ENCODE measurements around the gene DUOX2. TPM values are rescaled to one million over a fixed set of nuclear protein-coding genes. Genes with fewer than 3 reads are reported as not detected.

The DUOX2 gene
- total RNA-seq, 1 experiment from 2014 or later: 0.44 TPM

- no peak overlapping the region for H3K27ac ChIP-seq (ENCODE audit: low read depth, low read length)
- H4K20me1 ChIP-seq (ENCODE audit: insufficient read depth): no peaks in the 10 kb centered on the region
- no peaks in the 10 kb centered on the region for H3K9me3 ChIP-seq (ENCODE audit: control insufficient read depth in 1 of 2, insufficient read depth in 1 of 2, low read depth in 1 of 2, low read length in 2 of 2)
- ATAC-seq (no peak), DNase-seq (ENCODE audit: low read depth, low spot score) (no peak)
- TF ChIP-seq SRF (IDR thresholded peaks at IDR 0.05; ENCODE audit: low read depth) (no peak), ELF1 (IDR thresholded peaks at IDR 0.05; ENCODE audit: borderline replicate concordance, low read depth) (no peak), JUND (IDR thresholded peaks at IDR 0.05) (no peak), SIN3A (IDR thresholded peaks at IDR 0.05; ENCODE audit: low read depth) (no peak), YY1 (IDR thresholded peaks at IDR 0.05; ENCODE audit: extremely low read depth, insufficient replicate concordance, low read depth, low read length) (no peak), RAD21 (IDR thresholded peaks at IDR 0.05; ENCODE audit: low read depth) (no peak), ZBTB33 (IDR thresholded peaks at IDR 0.05; ENCODE audit: extremely low read depth, insufficient replicate concordance, low read length) (no peak), TCF7L2 (IDR thresholded peaks at IDR 0.05; ENCODE audit: borderline replicate concordance, extremely low read depth, insufficient read depth, insufficient read length) (no peak), POLR2AphosphoS5 (IDR thresholded peaks at IDR 0.05; ENCODE audit: low read depth, low read length) (no peak), ATF3 (IDR thresholded peaks at IDR 0.05) (no peak), EZH2 (IDR thresholded peaks at IDR 0.05) (no peak), CBX3 (IDR thresholded peaks at IDR 0.05; ENCODE audit: low read depth) (no peak), ZNF274 (IDR thresholded peaks at IDR 0.05; ENCODE audit: low read depth, low read length) (no peak), CEBPB (IDR thresholded peaks at IDR 0.05; ENCODE audit: low read depth) (no peak), CTCF (IDR thresholded peaks at IDR 0.05 in 2 of 3, conservative IDR thresholded peaks at IDR 0.05 in 1 of 3; ENCODE audit: borderline replicate concordance in 1 of 3, insufficient read depth in 1 of 3, low read depth in 2 of 3, low read length in 2 of 3) (no peak), MAX (IDR thresholded peaks at IDR 0.05) (no peak), POLR2A (IDR thresholded peaks at IDR 0.05; ENCODE audit: borderline replicate concordance, extremely low read depth, insufficient read depth, insufficient read length) (no peak)
- H3K9me2 ChIP-seq (ENCODE audit: insufficient read depth): no peaks in the 10 kb centered on the region
- no peaks in the 10 kb centered on the region for H3K79me2 ChIP-seq (ENCODE audit: insufficient read depth, low read length)
- H2AFZ ChIP-seq (ENCODE audit: low read depth, low read length, poor library complexity, severe bottlenecking): no peak overlapping the region
- no TSS peak for BruUV-seq (replicated peaks)
- RAD21 ChIA-PET (ENCODE audit: low non-redundant PET in 1 of 2, low total read pairs in 2 of 2, uncharacterized antibody in 2 of 2, unreplicated experiment in 2 of 2): no interaction called here
- intact Hi-C loops (cut with micrococcal nuclease): no loop called here
- H3K4me1 ChIP-seq (ENCODE audit: control insufficient read depth in 1 of 2, insufficient read depth in 2 of 2, low read length in 2 of 2): peaks cover 0 to 7% of the 10 kb centered on the region in 2 experiments; a peak in 1 of 4 replicates
- no peak overlapping the region for H3K9ac ChIP-seq (ENCODE audit: low read length)
- no peaks in the 10 kb centered on the region for H3K36me3 ChIP-seq (ENCODE audit: control insufficient read depth in 1 of 2, insufficient read depth in 2 of 2, low read length in 2 of 2)
- CTCF ChIA-PET: no interaction called here
- no peak overlapping the region for H3K4me3 ChIP-seq (replicated peaks in 1 of 2; ENCODE audit: low read depth in 1 of 2, low read length in 2 of 2)
- POLR2A ChIA-PET: no interaction called here
- H3K27me3 ChIP-seq (ENCODE audit: insufficient read depth, low read length): peaks cover 14% of the 10 kb centered on the region; the same call in 1 of the 2 replicates
- no peak overlapping the region for H3K4me2 ChIP-seq (ENCODE audit: low read length)
These were observed 22.8 kb downstream of the DUOX2 start for GRCh38 chr15:45091161-45091560.

Data from HCT116 (cell line).